ENCODE data around the gene ZNF221.

GRCh38 chr19:43928820-43929219 lies 22.2 kb upstream of the ZNF221 start:
- TF ChIP-seq POLR2A (IDR thresholded peaks at IDR 0.05) = no peak
- TF ChIP-seq, protein P1, sequence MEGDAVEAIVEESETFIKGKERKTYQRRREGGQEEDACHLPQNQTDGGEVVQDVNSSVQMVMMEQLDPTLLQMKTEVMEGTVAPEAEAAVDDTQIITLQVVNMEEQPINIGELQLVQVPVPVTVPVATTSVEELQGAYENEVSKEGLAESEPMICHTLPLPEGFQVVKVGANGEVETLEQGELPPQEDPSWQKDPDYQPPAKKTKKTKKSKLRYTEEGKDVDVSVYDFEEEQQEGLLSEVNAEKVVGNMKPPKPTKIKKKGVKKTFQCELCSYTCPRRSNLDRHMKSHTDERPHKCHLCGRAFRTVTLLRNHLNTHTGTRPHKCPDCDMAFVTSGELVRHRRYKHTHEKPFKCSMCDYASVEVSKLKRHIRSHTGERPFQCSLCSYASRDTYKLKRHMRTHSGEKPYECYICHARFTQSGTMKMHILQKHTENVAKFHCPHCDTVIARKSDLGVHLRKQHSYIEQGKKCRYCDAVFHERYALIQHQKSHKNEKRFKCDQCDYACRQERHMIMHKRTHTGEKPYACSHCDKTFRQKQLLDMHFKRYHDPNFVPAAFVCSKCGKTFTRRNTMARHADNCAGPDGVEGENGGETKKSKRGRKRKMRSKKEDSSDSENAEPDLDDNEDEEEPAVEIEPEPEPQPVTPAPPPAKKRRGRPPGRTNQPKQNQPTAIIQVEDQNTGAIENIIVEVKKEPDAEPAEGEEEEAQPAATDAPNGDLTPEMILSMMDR (IDR thresholded peaks at IDR 0.05) = no peak
